ENCODE data around the gene ANKRD36.
"Not testable (repeated sequence)": the region's sequence is repeated elsewhere in the genome, so short reads cannot be mapped to it uniquely, and the experiment has no call there.

DNA sequence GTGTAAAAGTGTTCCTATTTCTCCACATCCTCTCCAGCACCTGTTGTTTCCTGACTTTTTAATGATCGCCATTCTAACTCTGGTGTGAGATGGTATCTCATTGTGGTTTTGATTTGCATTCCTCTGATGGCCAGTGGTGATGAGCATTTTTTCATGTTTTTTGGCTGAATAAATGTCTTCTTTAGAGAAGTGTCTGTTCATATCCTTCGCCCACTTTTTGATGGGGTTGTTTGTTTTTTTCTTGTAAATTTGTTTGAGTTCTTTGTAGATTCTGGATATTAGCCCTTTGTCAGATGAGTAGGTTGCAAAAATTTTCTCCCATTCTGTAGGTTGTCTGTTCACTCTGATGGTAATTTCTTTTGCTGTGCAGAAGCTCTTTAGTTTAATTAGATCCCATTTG, 16.1 kb downstream of the ANKRD36 start:
- TF ChIP-seq, protein P1, sequence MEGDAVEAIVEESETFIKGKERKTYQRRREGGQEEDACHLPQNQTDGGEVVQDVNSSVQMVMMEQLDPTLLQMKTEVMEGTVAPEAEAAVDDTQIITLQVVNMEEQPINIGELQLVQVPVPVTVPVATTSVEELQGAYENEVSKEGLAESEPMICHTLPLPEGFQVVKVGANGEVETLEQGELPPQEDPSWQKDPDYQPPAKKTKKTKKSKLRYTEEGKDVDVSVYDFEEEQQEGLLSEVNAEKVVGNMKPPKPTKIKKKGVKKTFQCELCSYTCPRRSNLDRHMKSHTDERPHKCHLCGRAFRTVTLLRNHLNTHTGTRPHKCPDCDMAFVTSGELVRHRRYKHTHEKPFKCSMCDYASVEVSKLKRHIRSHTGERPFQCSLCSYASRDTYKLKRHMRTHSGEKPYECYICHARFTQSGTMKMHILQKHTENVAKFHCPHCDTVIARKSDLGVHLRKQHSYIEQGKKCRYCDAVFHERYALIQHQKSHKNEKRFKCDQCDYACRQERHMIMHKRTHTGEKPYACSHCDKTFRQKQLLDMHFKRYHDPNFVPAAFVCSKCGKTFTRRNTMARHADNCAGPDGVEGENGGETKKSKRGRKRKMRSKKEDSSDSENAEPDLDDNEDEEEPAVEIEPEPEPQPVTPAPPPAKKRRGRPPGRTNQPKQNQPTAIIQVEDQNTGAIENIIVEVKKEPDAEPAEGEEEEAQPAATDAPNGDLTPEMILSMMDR (IDR thresholded peaks at IDR 0.05) = not testable (repeated sequence)
- TF ChIP-seq EZH2 (IDR thresholded peaks at IDR 0.05; ENCODE audit: borderline replicate concordance, insufficient read depth, low read depth, low read length, poor library complexity, severe bottlenecking) = not testable (repeated sequence)
